Fibroblast of the aortic adventitia (primary cell): ENCODE results near the gene COX10. TPM values are rescaled to one million over a fixed set of nuclear protein-coding genes. Genes with fewer than 3 reads are reported as not detected.

ENCODE experiments used
- DNase-seq: peaks from one replicate; pipeline ENCODE4 v3.0.0-alpha.2; 2010; ENCODE audit warnings: low read depth
- H3K4me3 ChIP-seq: 2 replicates; pipeline ENCODE4 v1.5.1; 2011; ENCODE audit warnings: low read depth, mild to moderate bottlenecking, control low read depth, low read length, moderate library complexity
- total RNA-seq: library from RNA; depleted of rRNA; stranded (reverse); fragments of >200 nt; gene quantifications from 2 replicates; pipeline ENCODE4 v1.2.3, GENCODE V29; 2012; ENCODE audit warnings: low replicate concordance
- TF ChIP-seq, protein P1 (sequence below): IDR thresholded peaks from 2 replicates; pipeline ENCODE4 v1.5.1; 2011; ENCODE audit warnings: mild to moderate bottlenecking, low read length, control low read depth, inconsistent platforms; ENCODE audit not compliant: insufficient read depth

Gene COX10
- total RNA-seq, 1 donor: 19.2 TPM

DNA sequence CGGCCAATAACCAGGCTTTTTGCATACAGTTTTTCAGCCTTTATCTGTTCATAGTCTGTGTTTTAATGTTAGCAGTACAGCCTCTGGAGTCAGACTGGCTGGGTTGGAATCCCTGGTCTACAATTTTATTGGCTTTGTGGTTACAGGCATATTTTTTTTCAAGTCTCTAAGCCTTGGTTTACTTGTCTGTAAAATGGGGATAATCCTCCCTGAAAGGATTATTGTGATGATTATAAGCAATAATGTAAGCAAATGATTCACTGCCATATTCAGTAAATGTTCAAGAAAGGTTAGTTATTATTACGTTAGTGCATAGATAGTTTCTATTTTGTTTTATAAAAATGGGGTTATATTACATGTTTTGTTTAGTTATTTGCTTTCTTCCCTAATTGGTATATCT lies 15.7 kb downstream of the COX10 start:
- TF ChIP-seq, protein P1, sequence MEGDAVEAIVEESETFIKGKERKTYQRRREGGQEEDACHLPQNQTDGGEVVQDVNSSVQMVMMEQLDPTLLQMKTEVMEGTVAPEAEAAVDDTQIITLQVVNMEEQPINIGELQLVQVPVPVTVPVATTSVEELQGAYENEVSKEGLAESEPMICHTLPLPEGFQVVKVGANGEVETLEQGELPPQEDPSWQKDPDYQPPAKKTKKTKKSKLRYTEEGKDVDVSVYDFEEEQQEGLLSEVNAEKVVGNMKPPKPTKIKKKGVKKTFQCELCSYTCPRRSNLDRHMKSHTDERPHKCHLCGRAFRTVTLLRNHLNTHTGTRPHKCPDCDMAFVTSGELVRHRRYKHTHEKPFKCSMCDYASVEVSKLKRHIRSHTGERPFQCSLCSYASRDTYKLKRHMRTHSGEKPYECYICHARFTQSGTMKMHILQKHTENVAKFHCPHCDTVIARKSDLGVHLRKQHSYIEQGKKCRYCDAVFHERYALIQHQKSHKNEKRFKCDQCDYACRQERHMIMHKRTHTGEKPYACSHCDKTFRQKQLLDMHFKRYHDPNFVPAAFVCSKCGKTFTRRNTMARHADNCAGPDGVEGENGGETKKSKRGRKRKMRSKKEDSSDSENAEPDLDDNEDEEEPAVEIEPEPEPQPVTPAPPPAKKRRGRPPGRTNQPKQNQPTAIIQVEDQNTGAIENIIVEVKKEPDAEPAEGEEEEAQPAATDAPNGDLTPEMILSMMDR: no peak
- H3K4me3 ChIP-seq: no peak overlapping the region
- DNase-seq: no peak

DNA sequence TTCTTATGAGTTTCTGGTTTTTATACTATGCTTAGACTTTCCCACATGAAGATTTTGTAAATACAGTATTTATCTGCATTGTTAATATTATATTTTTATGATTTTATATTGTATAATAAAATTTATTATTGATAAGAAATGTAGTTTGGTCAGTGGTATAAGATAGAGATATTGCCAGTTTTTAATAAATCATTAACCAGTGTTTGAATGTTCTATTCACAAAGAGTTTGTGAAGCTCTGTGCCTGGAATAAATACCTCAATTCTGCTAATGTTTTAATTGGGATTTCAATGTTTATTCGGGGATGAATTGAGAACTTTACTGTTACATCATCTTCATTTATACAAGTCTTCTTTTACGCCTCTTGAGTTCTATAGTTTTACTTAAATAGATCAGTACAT lies 16.9 kb downstream of the COX10 start:
- TF ChIP-seq, protein P1: no peak
- no peak overlapping the region for H3K4me3 ChIP-seq
- DNase-seq: no peak

DNA sequence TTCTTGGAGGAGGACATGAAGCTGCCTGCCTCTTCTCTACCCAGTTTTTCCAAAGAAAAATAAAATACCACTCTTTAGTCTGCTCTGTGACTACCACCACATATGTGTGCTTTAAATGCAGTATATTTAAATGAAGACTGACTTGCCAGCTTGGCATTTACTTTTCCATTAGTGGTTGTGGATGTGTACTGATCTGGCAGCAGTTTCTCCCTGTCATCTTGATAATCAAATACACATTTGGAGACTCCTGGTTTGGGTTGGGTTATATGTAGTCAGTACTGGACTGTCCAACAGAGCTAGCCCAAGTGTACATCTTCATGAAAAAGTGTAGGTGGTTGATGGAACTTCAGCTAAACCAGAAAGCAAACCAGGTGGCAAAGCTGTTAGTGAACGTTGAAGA lies 19.9 kb downstream of the COX10 start:
- no peak for DNase-seq
- TF ChIP-seq, protein P1: no peak
- H3K4me3 ChIP-seq: no peak overlapping the region

DNA sequence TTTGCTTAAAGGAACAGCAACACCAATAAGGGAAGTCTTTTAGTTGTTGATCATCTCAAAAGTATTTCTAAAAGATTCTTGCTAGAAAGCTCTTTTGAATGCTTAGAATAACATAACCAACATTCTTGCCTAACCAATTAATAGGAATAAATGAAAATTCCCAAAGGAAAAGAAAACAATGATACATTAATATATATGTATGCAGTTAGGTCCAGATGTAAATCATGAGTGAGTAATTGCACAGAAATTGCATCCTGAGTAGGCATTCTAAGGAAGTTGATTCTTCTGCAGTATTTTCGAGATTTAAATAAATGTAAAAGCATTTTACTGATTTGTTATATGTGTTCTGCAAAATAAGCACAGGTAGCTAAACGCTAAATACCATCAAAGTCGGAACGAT lies 22.1 kb downstream of the COX10 start:
- TF ChIP-seq, protein P1: no peak
- DNase-seq: no peak
- no peak overlapping the region for H3K4me3 ChIP-seq

DNA sequence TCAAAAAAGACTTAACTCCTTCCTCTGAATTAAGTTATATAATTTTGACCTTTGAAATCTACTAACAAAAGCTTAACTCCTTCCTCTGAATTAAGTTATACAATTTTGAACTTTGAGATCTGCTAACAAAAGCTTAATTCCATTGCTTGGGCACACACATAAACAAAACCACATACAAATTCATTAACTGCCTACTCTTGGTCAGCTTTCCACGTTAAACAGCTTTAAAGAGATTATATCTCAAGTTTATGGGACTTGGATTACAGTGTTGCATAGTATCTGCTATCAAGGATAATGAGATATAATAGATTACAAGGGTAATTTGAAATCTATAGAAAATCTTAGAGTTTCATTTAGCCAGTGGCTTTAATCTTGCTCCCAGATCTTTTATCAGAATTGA lies 23.5 kb downstream of the COX10 start:
- TF ChIP-seq, protein P1: no peak
- H3K4me3 ChIP-seq: no peak overlapping the region
- DNase-seq: no peak

DNA sequence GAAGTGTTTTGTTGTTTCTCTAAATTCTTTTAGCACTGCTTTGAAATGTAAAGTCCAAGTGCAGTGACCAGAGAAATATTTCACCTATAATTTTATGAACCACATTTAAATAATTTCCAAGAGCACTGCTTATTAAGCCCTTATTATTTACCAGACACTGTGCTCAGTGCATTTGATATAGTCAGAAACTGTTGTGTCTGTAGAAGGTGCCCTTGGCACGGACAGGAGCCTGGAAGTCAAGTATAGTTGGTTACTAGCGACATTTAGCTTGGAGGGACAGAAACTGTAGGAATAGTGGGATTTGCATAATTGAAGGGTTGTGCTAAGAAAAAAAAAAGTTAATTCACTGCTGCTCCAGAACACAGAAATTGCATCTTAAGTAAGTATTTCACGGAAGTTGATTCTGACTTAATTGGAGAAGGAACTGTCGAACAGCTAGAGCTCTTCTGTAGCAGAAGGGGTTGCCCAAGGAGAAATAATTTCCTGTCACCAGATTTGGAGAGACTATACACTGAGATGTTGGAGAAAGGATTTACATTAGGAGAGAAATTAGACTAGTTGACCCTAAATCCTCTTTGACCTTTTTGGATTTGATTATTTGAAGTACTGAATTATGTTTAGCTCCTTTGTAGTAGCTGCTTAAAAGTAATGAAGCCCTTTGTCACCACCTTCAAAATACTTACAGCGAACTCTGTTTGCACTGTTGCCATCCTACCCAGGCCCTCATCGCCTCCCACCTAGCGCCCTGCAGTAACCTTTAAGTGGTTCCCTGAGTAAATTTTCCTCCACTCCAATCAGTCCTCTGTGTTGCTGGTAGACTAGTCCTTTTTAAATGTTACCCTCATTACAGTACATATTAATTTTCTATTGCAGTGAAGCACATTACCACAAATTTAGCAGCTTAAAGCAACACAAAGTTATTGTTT lies 25.6 kb downstream of the COX10 start:
- H3K4me3 ChIP-seq: no peak overlapping the region
- no peak for DNase-seq
- TF ChIP-seq, protein P1: no peak
